ENCODE data around the gene PHGDH. TPM values are rescaled to one million over a fixed set of nuclear protein-coding genes. Genes with fewer than 3 reads are reported as not detected.

The PHGDH gene
- total RNA-seq, 2 experiments from 2014 or later: 307 to 322 TPM

- ChIA-PET POLR2A (interaction anchor here (0.6 to 5.9 kb wide), 4 partner anchors 12 to 125 kb away, joined by 3 to 43 read pairs (median 3); no protein-coding TSS in a partner anchor), CTCF (interaction anchor here (0.6 to 4.3 kb wide), 31 partner anchors 9 to 224 kb away, joined by 3 to 28 read pairs (median 4); partner anchors contain the start of genes HMGCS2 and PHGDH)
- H3K36me3 Mint-ChIP-seq (ENCODE audit: low read depth): peaks cover 30% of the 10 kb centered on the region
- no peaks in the 10 kb centered on the region for H3K27me3 Mint-ChIP-seq
- H3K4me3 Mint-ChIP-seq: no peak overlapping the region
- intact Hi-C loops (cut with micrococcal nuclease): no loop called here
- ATAC-seq (peak; percentile 78), DNase-seq (peak; percentile 76)
- TF ChIP-seq, protein P1, sequence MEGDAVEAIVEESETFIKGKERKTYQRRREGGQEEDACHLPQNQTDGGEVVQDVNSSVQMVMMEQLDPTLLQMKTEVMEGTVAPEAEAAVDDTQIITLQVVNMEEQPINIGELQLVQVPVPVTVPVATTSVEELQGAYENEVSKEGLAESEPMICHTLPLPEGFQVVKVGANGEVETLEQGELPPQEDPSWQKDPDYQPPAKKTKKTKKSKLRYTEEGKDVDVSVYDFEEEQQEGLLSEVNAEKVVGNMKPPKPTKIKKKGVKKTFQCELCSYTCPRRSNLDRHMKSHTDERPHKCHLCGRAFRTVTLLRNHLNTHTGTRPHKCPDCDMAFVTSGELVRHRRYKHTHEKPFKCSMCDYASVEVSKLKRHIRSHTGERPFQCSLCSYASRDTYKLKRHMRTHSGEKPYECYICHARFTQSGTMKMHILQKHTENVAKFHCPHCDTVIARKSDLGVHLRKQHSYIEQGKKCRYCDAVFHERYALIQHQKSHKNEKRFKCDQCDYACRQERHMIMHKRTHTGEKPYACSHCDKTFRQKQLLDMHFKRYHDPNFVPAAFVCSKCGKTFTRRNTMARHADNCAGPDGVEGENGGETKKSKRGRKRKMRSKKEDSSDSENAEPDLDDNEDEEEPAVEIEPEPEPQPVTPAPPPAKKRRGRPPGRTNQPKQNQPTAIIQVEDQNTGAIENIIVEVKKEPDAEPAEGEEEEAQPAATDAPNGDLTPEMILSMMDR (IDR thresholded peaks at IDR 0.05): peak; percentile 79
- no peak overlapping the region for H3K27ac Mint-ChIP-seq
- H3K4me1 Mint-ChIP-seq (ENCODE audit: low read depth): peaks cover 22% of the 10 kb centered on the region
- no peaks in the 10 kb centered on the region for H3K9me3 Mint-ChIP-seq
These were observed 32.3 kb downstream of the PHGDH start for GRCh38 chr1:119743776-119744597.

DNA sequence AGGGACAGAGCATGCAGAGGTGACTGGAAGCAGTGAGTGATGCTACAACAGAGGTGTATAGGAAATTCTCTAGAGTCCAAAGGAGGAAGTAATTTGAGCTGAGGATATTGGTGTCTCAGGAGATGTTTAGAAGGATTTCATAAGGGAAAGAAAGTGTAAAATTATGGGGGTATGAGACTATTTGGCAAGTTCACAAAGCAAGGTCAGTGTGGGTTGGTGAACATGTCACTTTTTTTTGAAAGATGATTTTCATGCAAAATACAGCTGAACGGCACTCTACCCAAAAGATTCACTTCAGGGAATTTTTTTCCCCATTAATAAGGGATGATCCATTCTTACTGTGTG is 32.8 kb downstream of the PHGDH start:
- CTCF ChIA-PET: interaction anchor here (0.8 to 4.3 kb wide), 23 partner anchors 8 to 204 kb away, joined by 3 to 28 read pairs (median 6); partner anchors contain the start of genes HMGCS2 and PHGDH
- no peak for ATAC-seq
- H3K27me3 Mint-ChIP-seq: no peaks in the 10 kb centered on the region
- TF ChIP-seq, protein P1 (IDR thresholded peaks at IDR 0.05): no peak
- no peaks in the 10 kb centered on the region for H3K9me3 Mint-ChIP-seq
- POLR2A ChIA-PET: interaction anchor here (1.1 to 5.9 kb wide), 3 partner anchors 13 to 88 kb away, joined by 3 to 43 read pairs (median 3); no protein-coding TSS in a partner anchor
- no peak overlapping the region for H3K27ac Mint-ChIP-seq
- no peak overlapping the region for H3K4me3 Mint-ChIP-seq
- intact Hi-C loops (cut with micrococcal nuclease): no loop called here
- H3K4me1 Mint-ChIP-seq (ENCODE audit: low read depth): peaks cover 22% of the 10 kb centered on the region
- DNase-seq: no peak
- peaks cover 25% of the 10 kb centered on the region for H3K36me3 Mint-ChIP-seq (ENCODE audit: low read depth)

GRCh38 chr1:119745034-119745433 is 33.3 kb downstream of the PHGDH start:
- Mint-ChIP-seq H3K36me3 (ENCODE audit: low read depth) (peaks cover 24% of the 10 kb centered on the region), H3K27me3 (no peaks in the 10 kb centered on the region), H3K4me3 (no peak overlapping the region), H3K4me1 (ENCODE audit: low read depth) (peaks cover 22% of the 10 kb centered on the region), H3K27ac (no peak overlapping the region), H3K9me3 (no peaks in the 10 kb centered on the region)
- intact Hi-C loops (cut with micrococcal nuclease): no loop called here
- ChIA-PET CTCF (interaction anchor here (0.8 to 4.3 kb wide), 21 partner anchors 8 to 203 kb away, joined by 3 to 28 read pairs (median 6); partner anchors contain the start of genes HMGCS2 and PHGDH), POLR2A (interaction anchor here (1.1 to 5.9 kb wide), 2 partner anchors 13 to 87 kb away, joined by 3 to 43 read pairs; no protein-coding TSS in a partner anchor)
- DNase-seq (no peak), ATAC-seq (no peak)
- TF ChIP-seq, protein P1 (IDR thresholded peaks at IDR 0.05): no peak

DNA sequence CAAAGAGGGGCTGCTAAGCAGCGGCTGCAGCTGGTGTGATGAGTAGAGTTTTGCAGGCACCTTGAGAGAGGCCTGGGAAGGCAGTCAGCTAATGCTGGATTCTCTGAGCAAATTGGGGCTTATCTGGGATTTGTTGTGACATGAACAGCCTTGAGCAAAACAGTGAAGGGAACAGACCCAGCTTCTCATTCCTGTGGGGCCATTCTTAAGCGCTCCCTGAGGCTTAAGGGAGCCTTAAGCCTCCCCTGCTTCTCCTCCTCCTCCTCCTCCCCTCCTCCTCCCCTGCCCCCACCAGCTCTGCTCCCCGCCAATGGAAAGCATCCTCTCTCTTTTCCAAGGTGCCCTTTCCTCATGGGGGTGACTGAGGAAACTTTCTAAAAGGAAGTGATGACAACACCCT is 35.7 kb downstream of the PHGDH start:
- no peak for DNase-seq
- Mint-ChIP-seq H3K9me3 (no peaks in the 10 kb centered on the region), H3K27ac (no peak overlapping the region), H3K4me3 (no peak overlapping the region), H3K27me3 (peaks cover 1% of the 10 kb centered on the region), H3K4me1 (ENCODE audit: low read depth) (peaks cover 22% of the 10 kb centered on the region), H3K36me3 (ENCODE audit: low read depth) (peaks cover 11% of the 10 kb centered on the region)
- intact Hi-C loops (cut with micrococcal nuclease): no loop called here
- POLR2A ChIA-PET: interaction anchor here (0.7 kb wide), 1 partner anchor 16 kb away, joined by 3 read pairs; no protein-coding TSS in a partner anchor
- CTCF ChIA-PET: interaction anchor here (1.7 kb wide), 1 partner anchor 62 kb away, joined by 7 read pairs; no protein-coding TSS in a partner anchor
- TF ChIP-seq, protein P1 (IDR thresholded peaks at IDR 0.05): no peak
- no peak for ATAC-seq

DNA sequence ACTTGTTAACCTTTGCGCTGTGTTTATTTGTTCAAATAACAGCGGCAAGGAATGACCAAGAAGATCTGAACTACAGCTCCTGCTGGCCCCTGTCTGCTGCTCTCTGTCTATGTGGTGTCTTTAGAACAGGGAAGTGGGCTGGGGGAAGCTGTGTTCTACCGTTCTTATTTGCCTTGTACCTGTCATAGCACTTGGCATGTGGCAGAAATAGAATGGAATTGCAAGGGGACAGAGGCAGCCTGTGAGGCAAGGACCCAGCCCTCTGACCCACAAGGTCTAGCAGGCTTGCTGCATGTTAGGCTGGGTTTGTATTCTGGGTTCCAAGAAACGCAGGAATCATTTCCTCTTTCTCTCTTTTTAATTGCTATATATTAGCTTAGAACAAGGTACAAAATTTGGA is 36.3 kb downstream of the PHGDH start:
- Mint-ChIP-seq H3K4me3 (no peak overlapping the region), H3K9me3 (no peaks in the 10 kb centered on the region), H3K4me1 (ENCODE audit: low read depth) (peaks cover 22% of the 10 kb centered on the region), H3K27me3 (peaks cover 3% of the 10 kb centered on the region), H3K27ac (no peak overlapping the region), H3K36me3 (ENCODE audit: low read depth) (peaks cover 10% of the 10 kb centered on the region)
- ChIA-PET POLR2A (no interaction called here), CTCF (interaction anchor here (1.7 kb wide), 1 partner anchor 61 kb away, joined by 7 read pairs; no protein-coding TSS in a partner anchor)
- DNase-seq: no peak
- no peak for ATAC-seq
- intact Hi-C loops (cut with micrococcal nuclease): no loop called here
- TF ChIP-seq, protein P1 (IDR thresholded peaks at IDR 0.05): no peak
